Measurements from ENCODE around the gene CDC42BPB.

The CDC42BPB gene

GRCh38 chr14:103020271-103021170 lies 36.8 kb downstream of the CDC42BPB start:
- H2AFZ ChIP-seq (ENCODE audit: low read depth, low read length): no peak overlapping the region
- no peak overlapping the region for H3K9ac ChIP-seq (ENCODE audit: low read length)
- TF ChIP-seq CTCF (IDR thresholded peaks at IDR 0.05; ENCODE audit: low read depth, low read length) (no peak), EZH2phosphoT487 (IDR thresholded peaks at IDR 0.05; ENCODE audit: low read depth) (no peak)
- H3K4me1 ChIP-seq (ENCODE audit: low read length): no peaks in the 10 kb centered on the region
- no peaks in the 10 kb centered on the region for H4K20me1 ChIP-seq (ENCODE audit: insufficient read depth, low read length)
- no peaks in the 10 kb centered on the region for H3K36me3 ChIP-seq (replicated peaks; ENCODE audit: low read depth, low read length)
- no peak overlapping the region for H3K4me3 ChIP-seq (ENCODE audit: low read length)
- H3K9me3 ChIP-seq (ENCODE audit: insufficient read depth, low read length): no peaks in the 10 kb centered on the region
- no peak overlapping the region for H3K27ac ChIP-seq (ENCODE audit: low read length)
- H3K79me2 ChIP-seq (ENCODE audit: low read length): no peaks in the 10 kb centered on the region
- H3K4me2 ChIP-seq (ENCODE audit: low read length): no peak overlapping the region
- peaks cover 19% of the 10 kb centered on the region for H3K27me3 ChIP-seq (ENCODE audit: low read depth, low read length)

- H3K9me3 ChIP-seq (ENCODE audit: insufficient read depth, low read length): no peaks in the 10 kb centered on the region
- H3K9ac ChIP-seq (ENCODE audit: low read length): no peak overlapping the region
- H3K27ac ChIP-seq (ENCODE audit: low read length): no peak overlapping the region
- H3K79me2 ChIP-seq (ENCODE audit: low read length): no peaks in the 10 kb centered on the region
- TF ChIP-seq CTCF (IDR thresholded peaks at IDR 0.05; ENCODE audit: low read depth, low read length) (no peak), EZH2phosphoT487 (IDR thresholded peaks at IDR 0.05; ENCODE audit: low read depth) (no peak)
- peaks cover 19% of the 10 kb centered on the region for H3K27me3 ChIP-seq (ENCODE audit: low read depth, low read length)
- H3K4me3 ChIP-seq (ENCODE audit: low read length): no peak overlapping the region
- no peaks in the 10 kb centered on the region for H3K4me1 ChIP-seq (ENCODE audit: low read length)
- no peak overlapping the region for H2AFZ ChIP-seq (ENCODE audit: low read depth, low read length)
- no peaks in the 10 kb centered on the region for H3K36me3 ChIP-seq (replicated peaks; ENCODE audit: low read depth, low read length)
- H4K20me1 ChIP-seq (ENCODE audit: insufficient read depth, low read length): no peaks in the 10 kb centered on the region
- H3K4me2 ChIP-seq (ENCODE audit: low read length): no peak overlapping the region
These were observed 37.5 kb downstream of the CDC42BPB start for GRCh38 chr14:103019826-103020225.

GRCh38 chr14:103019236-103019635 lies 38.1 kb downstream of the CDC42BPB start:
- no peak overlapping the region for H3K4me2 ChIP-seq (ENCODE audit: low read length)
- peaks cover 19% of the 10 kb centered on the region for H3K27me3 ChIP-seq (ENCODE audit: low read depth, low read length)
- no peak overlapping the region for H3K9ac ChIP-seq (ENCODE audit: low read length)
- H3K4me3 ChIP-seq (ENCODE audit: low read length): no peak overlapping the region
- no peaks in the 10 kb centered on the region for H3K79me2 ChIP-seq (ENCODE audit: low read length)
- no peaks in the 10 kb centered on the region for H4K20me1 ChIP-seq (ENCODE audit: insufficient read depth, low read length)
- no peaks in the 10 kb centered on the region for H3K36me3 ChIP-seq (replicated peaks; ENCODE audit: low read depth, low read length)
- H3K27ac ChIP-seq (ENCODE audit: low read length): no peak overlapping the region
- H3K9me3 ChIP-seq (ENCODE audit: insufficient read depth, low read length): no peaks in the 10 kb centered on the region
- H2AFZ ChIP-seq (ENCODE audit: low read depth, low read length): no peak overlapping the region
- H3K4me1 ChIP-seq (ENCODE audit: low read length): no peaks in the 10 kb centered on the region
- TF ChIP-seq EZH2phosphoT487 (IDR thresholded peaks at IDR 0.05; ENCODE audit: low read depth): no peak
- TF ChIP-seq CTCF (IDR thresholded peaks at IDR 0.05; ENCODE audit: low read depth, low read length): no peak

GRCh38 chr14:103016594-103016993 lies 40.8 kb downstream of the CDC42BPB start:
- H3K4me2 ChIP-seq (ENCODE audit: low read length): no peak overlapping the region
- no peak overlapping the region for H3K9ac ChIP-seq (ENCODE audit: low read length)
- H2AFZ ChIP-seq (ENCODE audit: low read depth, low read length): no peak overlapping the region
- H3K9me3 ChIP-seq (ENCODE audit: insufficient read depth, low read length): no peaks in the 10 kb centered on the region
- H4K20me1 ChIP-seq (ENCODE audit: insufficient read depth, low read length): no peaks in the 10 kb centered on the region
- H3K4me3 ChIP-seq (ENCODE audit: low read length): no peak overlapping the region
- H3K36me3 ChIP-seq (replicated peaks; ENCODE audit: low read depth, low read length): no peaks in the 10 kb centered on the region
- peaks cover 10% of the 10 kb centered on the region; the same call in 1 of the 2 replicates for H3K27me3 ChIP-seq (ENCODE audit: low read depth, low read length)
- no peaks in the 10 kb centered on the region for H3K79me2 ChIP-seq (ENCODE audit: low read length)
- H3K27ac ChIP-seq (ENCODE audit: low read length): no peak overlapping the region
- H3K4me1 ChIP-seq (ENCODE audit: low read length): no peaks in the 10 kb centered on the region
- TF ChIP-seq EZH2phosphoT487 (IDR thresholded peaks at IDR 0.05; ENCODE audit: low read depth): no peak
- no peak for TF ChIP-seq CTCF (IDR thresholded peaks at IDR 0.05; ENCODE audit: low read depth, low read length)

Data from OCI-LY3 (cell line).